GM21515 (cell line): Measurements from ENCODE around the gene BLOC1S3.
"Not testable (repeated sequence)": the region's sequence is repeated elsewhere in the genome, so short reads cannot be mapped to it uniquely, and the experiment has no call there.

ENCODE experiments used
- ATAC-seq: cut with Tn5 transposase; IDR thresholded peaks from one replicate; pipeline ENCODE4 v1.9.1; 2021; ENCODE audit not compliant: unreplicated experiment

Gene BLOC1S3

GRCh38 chr19:45222724-45223123 lies 44.1 kb downstream of the BLOC1S3 start:
- no peak for ATAC-seq

- no peak for ATAC-seq
Measured at GRCh38 chr19:45223879-45224278, 45.3 kb downstream of the BLOC1S3 start.

GRCh38 chr19:45224645-45225044 lies 46.1 kb downstream of the BLOC1S3 start:
- ATAC-seq: no peak

GRCh38 chr19:45229056-45229455 lies 50.5 kb downstream of the BLOC1S3 start:
- not testable (repeated sequence) for ATAC-seq
